ENCODE results near the gene CLIC3.

The CLIC3 gene

DNA sequence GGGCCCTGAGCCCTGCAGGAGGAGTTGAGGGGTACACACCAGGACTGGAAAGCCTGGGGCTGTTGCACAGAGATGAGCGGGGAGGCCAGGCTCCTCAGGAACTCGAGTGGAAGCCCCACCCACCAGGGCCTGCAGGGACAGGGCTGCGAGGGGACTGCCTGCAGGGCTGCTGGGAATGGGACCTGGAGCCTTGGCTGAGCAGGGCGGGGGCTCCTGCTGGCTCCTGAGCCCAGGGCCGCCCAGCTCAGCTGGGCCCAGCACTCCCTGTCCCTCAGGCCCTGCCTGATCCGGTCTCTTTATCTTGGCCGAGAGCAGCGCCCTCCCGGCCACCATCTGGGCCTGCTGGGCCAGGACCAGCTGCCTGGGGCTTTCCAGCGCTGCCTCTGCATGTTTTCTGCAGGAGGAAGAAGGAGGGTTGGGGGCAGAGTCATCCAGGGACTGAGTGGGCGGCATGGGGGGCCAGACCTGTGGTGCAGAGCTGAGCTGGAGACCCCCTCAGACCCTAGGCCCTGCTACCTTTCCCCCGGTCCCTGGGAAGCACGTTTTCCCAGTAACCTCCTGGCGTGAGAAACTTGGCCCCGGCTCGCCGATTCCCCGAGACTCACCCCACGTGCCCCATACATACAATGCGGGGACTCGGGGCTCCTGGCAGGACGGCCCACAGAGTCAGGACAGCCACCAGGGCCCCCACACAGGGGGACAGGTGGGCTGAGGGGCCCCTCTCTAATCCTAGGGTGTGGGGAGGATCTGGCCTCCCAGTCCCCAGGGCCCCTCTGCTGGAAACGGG is 34.9 kb downstream of the CLIC3 start:
- no peak for DNase-seq
- in situ Hi-C loops (cut with HindIII; ENCODE audit: low pct_ligation_motif_present, low pct_unique_long_range_greater_than_20kb, low sequenced_read_pairs): no loop called here

DNA sequence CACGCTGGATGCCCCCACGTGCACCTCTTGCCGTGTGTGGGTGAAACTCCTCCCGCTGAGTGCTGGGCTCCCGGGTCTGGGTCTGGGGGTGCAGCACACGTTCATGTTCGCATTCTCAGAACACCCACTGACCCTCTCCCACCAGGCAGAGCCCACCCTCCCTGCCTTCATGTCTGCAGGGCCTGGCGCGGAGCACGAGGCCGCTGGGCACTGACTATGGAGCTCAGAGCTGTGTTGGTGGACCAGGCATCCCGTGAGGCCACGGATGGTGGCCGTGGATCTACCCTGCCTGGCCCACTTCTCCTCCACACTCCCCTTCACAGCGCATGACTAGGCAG is 35.5 kb downstream of the CLIC3 start:
- in situ Hi-C loops (cut with HindIII; ENCODE audit: low pct_ligation_motif_present, low pct_unique_long_range_greater_than_20kb, low sequenced_read_pairs): no loop called here
- DNase-seq: no peak

DNA sequence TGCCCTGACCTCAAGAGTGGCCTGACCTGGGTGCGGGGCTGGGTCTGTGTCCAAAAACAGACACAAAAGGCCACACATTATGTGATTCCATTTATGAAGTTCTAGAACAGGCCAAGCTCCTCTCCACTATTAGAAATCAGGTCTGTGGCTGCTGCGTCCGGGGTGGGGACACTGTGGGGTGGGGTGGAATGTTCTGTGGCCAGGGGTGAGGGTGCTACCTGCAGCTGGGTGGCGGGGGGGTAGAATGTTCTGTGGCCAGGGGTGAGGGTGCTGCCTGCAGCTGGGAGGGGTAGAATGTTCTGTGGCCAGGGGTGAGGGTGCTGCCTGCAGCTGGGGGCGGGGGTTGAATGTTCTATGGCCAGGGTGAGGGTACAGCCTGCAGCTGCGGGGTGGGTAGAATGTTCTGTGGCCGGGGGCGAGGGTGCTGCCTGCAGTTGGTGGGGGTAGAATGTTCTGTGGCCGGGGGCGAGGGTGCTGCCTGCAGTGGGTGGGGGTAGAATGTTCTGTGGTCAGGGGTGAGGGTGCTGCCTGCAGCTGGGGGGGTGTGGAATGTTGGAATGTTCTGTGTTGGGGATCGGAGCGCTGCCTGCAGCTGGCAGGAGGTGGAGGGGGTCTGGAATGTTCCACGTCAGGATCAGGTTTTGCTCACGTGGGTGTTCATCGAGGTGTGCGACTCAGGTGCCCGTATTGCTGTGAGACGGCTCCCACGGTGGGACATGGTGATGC is 36.0 kb downstream of the CLIC3 start:
- no peak for DNase-seq
- in situ Hi-C loops (cut with HindIII; ENCODE audit: low pct_ligation_motif_present, low pct_unique_long_range_greater_than_20kb, low sequenced_read_pairs): no loop called here

DNA sequence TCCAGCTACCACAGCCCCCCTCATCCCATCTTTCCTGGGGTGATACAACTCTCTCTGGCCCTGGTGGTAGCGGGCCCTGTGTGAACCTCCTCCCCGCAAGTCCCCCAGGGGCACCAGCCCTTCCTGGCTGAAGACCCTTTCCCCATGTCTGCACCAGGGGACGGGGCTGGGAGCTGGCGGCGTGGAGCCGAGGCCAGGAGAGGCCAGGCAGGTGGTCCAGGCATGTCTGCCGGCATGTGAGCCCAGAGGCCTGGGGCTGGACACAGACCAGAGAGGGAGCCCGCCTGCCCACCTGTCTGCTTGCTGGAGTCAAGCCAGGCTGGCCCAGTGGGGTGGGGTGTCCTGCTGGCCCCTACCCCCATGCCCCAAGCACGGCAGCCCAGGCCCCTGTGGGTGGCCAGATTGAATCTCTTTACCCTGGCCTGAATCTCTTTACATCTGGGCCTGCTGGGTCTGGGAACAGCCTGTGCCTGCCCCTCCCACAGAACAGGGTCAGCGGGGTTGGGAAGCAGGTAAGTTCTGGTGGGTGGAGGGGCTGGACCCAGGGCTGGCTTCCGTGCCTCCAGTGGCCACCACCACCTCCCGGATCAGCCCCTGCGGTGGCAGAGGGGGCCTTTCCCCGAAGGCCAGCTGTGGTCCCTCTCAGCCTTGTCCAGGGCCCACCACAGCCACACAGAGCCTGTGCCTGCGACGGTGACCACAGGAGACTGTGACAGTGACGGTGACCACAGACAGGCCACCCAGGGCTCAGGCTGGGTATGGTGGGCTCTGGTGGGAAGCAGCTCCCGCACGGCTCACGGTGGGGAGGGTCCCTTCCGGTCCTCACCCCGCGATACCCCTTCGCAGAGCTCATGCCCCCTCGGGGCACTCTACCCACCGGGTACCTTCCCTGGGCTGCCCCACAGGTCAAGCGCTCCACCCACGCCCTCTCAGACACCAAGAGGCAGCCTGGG is 37.2 kb downstream of the CLIC3 start:
- no peak for DNase-seq
- in situ Hi-C loops (cut with HindIII; ENCODE audit: low pct_ligation_motif_present, low pct_unique_long_range_greater_than_20kb, low sequenced_read_pairs): no loop called here

DNA sequence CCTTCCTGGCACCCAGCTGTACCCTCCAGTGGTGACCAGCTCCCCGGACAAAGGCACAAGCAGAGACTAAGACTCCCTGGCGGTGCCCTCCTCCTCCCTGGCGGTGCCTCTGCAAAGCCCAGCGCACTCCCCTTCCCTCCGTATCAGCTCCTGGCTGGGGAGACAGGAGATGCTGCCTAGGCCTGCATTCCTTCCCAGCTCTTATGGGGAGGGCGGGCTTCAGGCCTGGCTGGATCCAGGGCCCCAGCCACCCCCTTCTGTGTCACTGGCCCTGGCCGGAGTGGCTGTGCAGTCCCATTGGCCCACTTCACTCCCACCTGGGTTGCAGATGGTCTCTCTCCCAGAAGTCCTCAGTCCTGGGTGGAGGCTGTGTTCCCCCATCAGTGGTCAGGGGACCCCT is 37.9 kb downstream of the CLIC3 start:
- DNase-seq: no peak
- in situ Hi-C loops (cut with HindIII; ENCODE audit: low pct_ligation_motif_present, low pct_unique_long_range_greater_than_20kb, low sequenced_read_pairs): no loop called here

DNA sequence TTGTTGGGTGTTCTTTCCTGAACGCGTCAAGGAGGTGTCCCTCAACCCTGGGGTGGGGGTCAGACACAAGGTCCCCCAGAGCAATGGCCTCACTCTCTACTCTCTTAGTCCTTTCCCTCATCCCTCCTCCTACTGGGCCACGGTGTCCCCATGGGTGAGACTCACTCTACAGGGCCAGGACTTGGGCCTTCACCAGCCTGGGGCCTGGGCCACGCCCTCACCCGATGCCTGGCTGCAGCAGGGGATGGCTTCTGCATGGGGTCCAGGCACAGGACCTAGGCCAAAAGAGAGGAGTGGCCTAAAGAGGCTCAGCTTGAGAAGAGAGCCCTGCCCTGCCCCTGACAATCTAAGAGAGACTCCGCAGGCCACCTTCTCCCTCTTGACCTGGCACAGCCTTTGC is 38.5 kb downstream of the CLIC3 start:
- in situ Hi-C loops (cut with HindIII; ENCODE audit: low pct_ligation_motif_present, low pct_unique_long_range_greater_than_20kb, low sequenced_read_pairs): no loop called here

DNA sequence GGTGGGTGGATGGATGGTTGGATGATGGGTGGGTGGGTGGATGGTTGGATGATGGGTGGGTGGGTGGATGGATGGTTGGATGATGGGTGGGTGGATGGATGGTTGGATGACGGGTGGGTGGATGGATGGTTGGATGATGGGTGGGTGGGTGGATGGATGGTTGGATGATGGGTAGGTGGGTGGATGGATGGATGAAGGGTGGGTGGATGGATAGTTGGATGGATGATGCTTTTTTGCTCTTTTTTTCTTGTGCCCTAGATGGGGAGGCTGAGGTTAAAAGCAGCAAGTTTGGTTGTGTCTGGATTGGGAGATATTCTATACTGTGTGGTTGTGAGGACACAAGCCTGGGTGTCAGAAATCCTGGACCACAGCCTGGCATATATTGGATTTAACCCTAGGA is 38.9 kb downstream of the CLIC3 start:
- in situ Hi-C loops (cut with HindIII; ENCODE audit: low pct_ligation_motif_present, low pct_unique_long_range_greater_than_20kb, low sequenced_read_pairs): no loop called here
- no peak for DNase-seq

More for the DNA sequence above, 38.5 kb downstream of the CLIC3 start:
- DNase-seq: no peak

DNA sequence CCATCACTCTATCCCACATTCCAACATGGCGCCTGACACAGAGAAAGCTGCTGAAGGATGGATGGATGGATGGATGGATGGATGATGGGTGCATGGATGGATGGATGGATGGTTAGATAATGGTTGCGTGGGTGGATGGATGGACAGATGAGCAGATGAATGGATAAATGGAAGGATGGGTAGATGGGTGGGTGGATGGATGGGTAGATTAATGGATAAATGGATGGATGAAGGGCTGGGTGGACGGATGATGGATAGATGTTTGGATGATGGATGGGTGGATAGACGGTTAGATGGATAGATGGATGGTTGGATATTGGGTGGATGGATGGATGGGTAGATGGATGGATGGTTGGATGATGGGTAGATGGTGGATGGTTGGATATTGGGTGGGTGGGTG is 39.8 kb downstream of the CLIC3 start:
- no peak for DNase-seq
- in situ Hi-C loops (cut with HindIII; ENCODE audit: low pct_ligation_motif_present, low pct_unique_long_range_greater_than_20kb, low sequenced_read_pairs): no loop called here

DNA sequence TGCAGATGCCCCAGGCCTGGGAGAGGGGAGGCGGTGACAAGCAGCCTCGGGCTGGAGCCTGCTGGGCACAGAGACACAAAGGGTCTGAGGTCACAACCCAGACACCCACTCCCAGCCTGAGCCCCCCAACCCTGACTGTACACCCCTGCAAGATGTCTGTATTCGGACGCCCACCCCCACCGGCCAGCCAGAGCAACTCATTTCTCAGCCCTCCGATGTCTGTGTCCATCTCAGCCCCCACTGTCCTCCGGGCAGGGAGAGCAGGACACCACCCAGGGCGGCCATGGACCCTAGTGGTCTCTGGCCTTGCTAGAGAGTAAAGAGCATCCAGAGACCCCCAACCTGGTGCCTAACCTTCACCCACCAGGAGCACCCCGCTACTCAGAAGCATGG is 40.4 kb downstream of the CLIC3 start:
- in situ Hi-C loops (cut with HindIII; ENCODE audit: low pct_ligation_motif_present, low pct_unique_long_range_greater_than_20kb, low sequenced_read_pairs): no loop called here
- no peak for DNase-seq

DNA sequence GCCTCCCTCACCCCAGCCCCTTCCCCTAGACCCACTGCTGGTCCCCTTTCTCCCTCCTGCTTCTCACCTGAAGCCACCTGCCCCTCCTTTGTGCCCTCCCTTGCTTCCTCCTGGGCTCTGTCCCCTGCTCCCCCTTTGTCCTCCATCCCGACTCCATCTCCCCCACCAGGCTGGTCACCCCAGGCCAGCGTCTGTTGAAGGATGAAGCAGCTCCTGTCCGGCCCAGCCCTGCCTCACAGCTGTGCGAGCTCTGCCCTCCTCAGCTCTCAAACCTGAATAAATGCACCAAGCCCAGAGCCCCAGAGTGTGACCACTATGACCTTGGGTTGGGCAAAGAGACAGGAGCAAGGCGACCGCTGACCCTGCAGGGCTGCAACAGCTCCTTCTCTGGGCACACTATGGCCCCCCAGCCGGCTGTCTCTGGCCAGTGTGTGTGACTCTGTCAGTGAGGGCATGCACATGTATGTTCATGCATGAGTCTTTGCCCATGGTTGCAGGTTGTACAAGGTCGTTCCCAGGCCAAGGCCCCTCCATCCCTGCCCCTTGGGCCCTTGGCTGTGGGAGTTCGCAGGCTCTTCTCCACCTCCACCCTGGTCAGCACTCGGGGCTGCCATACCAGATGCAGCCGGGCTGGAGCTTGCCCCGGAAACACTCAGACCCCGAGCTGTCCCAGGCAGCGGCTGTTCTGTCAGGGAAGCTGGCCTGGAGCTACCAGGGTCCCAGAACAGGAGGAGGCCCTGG is 41.0 kb downstream of the CLIC3 start:
- DNase-seq: no peak
- in situ Hi-C loops (cut with HindIII; ENCODE audit: low pct_ligation_motif_present, low pct_unique_long_range_greater_than_20kb, low sequenced_read_pairs): no loop called here

DNA sequence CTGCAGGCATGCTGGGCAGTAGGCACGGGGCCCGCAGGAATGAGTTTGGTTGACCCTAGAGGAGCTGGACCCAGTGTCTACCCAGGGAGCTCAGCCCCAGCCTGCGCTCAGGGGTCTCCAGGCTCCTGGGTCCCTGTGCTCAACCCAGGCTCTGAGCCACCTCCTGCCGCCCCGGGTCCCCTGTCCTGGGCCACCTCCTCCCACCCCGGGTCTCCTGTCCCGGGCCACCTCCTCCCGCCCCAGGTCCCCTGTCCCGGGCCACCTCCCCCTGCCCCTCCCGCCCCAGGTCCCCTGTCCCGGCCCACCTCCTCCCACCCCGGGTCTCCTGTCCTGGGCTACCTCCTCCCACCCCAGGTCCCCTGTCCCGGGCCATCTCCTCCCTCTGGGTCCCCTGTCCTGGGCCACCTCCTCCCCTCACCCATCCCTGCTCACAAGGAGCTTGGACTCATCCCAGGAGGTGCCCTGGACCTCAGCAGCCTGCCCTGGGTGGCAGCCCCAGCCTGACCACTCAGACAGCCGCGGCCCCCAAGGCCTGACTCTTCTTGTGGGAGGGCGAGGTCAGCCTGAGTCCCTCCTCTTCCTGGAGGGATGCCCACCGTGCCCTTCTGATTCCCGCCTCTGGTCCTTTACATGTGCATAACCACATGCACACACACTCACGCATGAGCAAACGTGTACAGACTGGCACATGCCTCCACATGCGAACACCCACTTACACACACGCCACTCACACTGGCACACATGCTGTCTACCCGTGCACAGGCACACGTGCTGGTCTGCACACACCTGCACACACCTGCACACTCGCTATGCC is 41.9 kb downstream of the CLIC3 start:
- DNase-seq: no peak
- in situ Hi-C loops (cut with HindIII; ENCODE audit: low pct_ligation_motif_present, low pct_unique_long_range_greater_than_20kb, low sequenced_read_pairs): no loop called here

DNA sequence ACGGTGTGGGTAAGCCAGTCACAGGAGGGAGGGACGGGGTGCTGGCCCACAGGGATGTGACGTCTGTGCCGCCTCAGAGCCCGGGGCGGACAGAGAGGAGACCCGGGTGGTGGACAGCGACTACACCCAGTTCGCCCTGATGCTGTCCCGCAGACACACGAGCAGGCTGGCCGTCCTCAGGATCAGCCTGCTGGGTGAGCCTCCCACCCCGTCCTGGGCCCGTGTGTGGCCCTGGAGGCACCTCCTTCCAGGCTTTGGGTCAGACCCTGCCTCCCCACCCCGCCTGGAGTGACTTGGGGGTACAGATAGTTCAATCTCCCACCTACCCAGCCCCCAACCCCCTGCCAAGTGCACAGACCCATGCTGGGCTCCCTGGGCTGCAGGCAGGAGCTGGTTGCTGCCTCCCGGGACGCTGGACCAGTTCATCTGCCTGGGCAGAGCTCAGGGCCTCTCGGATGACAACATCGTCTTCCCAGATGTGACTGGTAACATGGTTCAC is 42.5 kb downstream of the CLIC3 start:
- in situ Hi-C loops (cut with HindIII; ENCODE audit: low pct_ligation_motif_present, low pct_unique_long_range_greater_than_20kb, low sequenced_read_pairs): no loop called here
- no peak for DNase-seq

DNA sequence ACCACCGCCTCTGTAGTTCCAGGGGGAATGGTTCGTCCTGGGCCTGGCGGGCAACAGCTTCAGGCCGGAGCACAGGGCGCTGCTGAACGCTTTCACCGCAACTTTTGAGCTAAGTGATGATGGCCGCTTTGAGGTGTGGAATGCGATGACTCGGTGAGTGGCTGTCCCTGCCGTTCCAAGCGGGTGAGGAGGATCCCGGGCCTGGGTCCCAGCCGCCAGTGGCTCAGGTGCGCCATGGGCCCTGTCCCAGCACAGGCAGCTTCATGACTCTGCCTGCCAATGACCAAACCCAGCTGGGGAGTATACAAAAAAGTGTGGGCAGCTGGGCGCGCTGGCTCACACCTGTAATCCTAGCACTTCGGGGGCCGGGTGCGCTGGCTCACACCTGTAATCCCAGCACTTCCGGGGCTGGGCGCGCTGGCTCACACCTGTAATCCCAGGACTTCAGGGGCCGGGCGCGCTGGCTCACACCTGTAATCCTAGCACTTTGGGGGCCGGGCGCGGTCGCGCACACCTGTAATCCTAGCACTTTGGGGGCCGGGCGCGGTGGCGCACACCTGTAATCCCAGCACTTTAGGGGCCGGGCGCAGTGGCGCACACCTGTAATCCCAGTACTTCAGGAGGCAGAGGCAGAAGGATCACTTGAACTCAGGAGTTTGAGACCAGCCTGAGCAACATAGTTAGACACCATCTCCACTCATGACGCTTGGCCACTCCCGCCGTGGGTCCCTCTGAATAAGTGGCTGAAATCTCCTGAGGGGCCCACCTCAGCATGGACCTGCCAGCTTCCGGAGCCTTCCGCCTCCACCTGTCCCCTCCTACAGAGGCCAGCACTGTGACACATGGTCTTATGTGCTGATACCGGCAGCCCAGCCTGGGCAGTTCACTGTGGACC is 43.2 kb downstream of the CLIC3 start:
- in situ Hi-C loops (cut with HindIII; ENCODE audit: low pct_ligation_motif_present, low pct_unique_long_range_greater_than_20kb, low sequenced_read_pairs): no loop called here
- DNase-seq: no peak

DNA sequence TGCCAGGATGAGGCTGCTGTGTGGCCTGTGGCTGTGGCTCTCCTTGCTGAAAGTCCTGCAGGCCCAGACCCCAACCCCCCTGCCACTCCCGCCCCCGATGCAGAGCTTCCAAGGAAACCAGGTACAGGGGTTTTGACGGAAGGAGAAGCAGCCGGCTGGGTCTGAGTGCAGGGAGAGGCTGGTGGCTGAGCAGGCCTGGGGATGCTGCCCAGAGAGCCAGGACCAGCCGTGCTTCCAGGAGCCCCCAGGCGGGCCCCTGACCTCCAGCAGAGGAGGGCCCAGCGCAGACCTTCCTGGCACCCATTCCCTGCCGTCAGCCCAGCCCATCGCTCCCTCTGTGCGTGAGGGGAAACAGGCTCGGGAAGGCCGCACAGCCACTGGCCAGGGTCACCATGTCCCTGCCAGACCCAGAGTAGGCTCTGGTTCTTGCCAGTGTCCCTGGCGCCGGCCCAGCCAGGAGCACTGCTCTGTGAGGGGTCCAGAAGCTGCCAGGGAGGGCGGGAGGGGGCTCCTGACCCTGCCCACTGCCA is 44.0 kb downstream of the CLIC3 start:
- in situ Hi-C loops (cut with HindIII; ENCODE audit: low pct_ligation_motif_present, low pct_unique_long_range_greater_than_20kb, low sequenced_read_pairs): no loop called here
- DNase-seq: no peak

DNA sequence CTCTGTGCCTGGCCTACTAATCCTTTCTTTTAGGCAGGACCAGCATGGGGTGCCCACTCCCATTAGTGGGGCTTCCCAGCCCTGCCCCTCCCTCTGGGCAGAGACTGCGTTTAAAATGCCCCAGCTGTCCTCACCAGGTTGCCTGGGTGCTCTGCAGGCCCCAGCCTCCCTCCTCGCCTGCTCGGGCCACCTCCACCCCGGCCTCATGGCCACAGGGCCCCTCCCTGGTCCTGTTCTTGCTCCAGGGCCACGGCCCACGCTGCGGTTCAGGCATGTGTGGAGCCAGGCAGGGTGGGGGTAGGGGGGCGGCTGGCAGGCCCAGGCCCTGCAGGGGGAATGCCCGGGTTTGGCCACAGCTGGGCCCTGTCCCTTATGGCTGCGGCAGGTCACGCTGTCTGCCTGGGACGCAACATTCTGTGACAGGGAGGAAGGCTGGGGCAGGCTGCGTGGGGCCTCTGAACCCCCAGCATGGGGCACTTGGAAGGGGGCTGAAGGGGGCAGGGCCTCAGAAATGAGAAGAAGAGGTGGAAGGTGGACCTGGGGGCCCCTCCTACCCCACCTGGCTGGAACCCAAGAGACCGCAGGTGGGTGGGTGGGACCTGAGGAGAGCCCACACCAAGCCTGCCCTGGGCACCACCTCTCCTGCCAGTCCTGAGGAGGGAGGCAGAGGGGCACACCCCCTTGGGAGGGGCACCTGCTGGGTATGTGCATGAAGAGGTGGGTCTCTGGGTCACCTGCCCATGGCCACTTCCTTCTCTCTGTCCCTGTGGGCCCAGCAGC is 44.6 kb downstream of the CLIC3 start, which contains the start of gene LCN12:
Gene LCN12, plus strand, starts transcription at position 733 of the 780 bp plus-strand sequence. CDS start 55 bp downstream, outside the sequence.
- in situ Hi-C loops (cut with HindIII; ENCODE audit: low pct_ligation_motif_present, low pct_unique_long_range_greater_than_20kb, low sequenced_read_pairs): no loop called here
- no peak for DNase-seq
